Midbrain (tissue), 1 donor: ENCODE measurements around the gene PDX1.

Source experiments
- DNase-seq: peaks from one replicate; lab custom pipeline; 2025; lab: John Stamatoyannopoulos, UW

Gene PDX1

GRCh38 chr13:27970382-27971235, 50.8 kb downstream of the PDX1 start:
- no peak for DNase-seq

GRCh38 chr13:27971236-27971645, 51.4 kb downstream of the PDX1 start:
- DNase-seq, result no peak

GRCh38 chr13:27971776-27972477, 52.1 kb downstream of the PDX1 start:
- no peak for DNase-seq

- DNase-seq, result no peak
These were observed 52.6 kb downstream of the PDX1 start for GRCh38 chr13:27972478-27972820.

GRCh38 chr13:27973291-27973690, 53.5 kb downstream of the PDX1 start:
- no peak for DNase-seq

- DNase-seq, result no peak
These were observed 54.3 kb downstream of the PDX1 start for GRCh38 chr13:27973961-27974662.
